NCI-H146 (cell line): ENCODE measurements around the gene MFAP4.
A peak's percentile ranks its signal among the peaks of the same experiment; 100 is the strongest.

ENCODE experiments used
- DNase-seq: peaks from one replicate; lab custom pipeline; 2025; lab: John Stamatoyannopoulos, UW

The MFAP4 gene

DNA sequence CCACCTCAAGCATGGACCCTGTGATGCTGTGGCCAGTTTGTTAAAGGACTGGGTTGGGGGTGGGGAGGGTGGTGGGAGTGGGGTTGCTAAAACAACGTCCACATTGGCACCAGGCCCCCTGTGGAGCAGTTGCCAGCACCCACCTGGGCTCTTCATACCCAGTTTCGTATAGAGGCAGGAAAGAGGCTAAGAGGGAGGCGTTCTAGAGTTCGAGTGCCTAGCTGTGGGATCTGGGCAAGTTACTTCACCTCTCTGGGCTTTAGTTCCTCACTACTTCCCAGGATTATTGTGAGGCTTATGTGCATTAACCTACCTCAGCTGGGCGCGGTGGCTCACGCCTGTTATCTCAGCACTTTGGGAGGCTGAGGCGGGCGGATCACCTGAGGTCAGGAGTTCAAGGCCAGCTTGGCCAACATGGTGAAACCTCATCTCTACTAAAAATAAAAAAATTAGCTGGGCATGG, 1.4 kb downstream of the MFAP4 start:
- DNase-seq: no peak

DNA sequence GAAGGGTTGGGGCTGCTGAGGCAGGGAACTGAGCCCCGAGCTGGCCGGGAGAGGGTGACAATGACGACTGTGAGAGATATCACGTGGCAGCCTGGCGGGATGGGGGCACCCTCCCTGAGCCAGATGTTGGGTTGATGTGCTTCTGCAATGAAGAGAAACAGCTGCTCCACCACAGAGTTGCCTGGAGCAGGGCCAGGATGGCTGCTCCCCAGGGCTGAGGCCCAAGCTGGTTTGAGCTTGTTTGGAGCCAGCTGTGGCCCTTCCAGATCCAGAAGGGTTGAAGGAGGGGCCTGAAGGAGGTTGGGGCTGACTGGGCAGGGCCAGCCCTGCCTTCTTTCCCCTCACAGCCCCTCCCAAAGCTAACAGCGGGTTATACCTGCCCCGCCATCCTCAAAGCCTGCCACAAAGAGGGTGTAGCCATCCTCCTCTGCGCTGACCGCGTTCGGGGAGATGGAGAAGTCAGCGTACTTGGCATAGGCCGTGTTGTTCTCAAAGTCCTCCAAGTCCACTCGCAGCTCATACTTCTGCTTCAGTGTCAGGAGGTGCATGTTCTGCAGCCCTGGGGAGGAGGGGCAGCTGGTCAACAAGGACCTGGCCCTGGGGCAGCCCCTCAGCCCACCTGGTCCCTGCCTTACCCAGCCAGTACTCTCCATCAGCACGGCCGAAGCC, 2.1 kb downstream of the MFAP4 start:
- DNase-seq: no peak

- no peak for DNase-seq
Measured at GRCh38 chr17:19383681-19384470, 3.1 kb downstream of the MFAP4 start.

DNA sequence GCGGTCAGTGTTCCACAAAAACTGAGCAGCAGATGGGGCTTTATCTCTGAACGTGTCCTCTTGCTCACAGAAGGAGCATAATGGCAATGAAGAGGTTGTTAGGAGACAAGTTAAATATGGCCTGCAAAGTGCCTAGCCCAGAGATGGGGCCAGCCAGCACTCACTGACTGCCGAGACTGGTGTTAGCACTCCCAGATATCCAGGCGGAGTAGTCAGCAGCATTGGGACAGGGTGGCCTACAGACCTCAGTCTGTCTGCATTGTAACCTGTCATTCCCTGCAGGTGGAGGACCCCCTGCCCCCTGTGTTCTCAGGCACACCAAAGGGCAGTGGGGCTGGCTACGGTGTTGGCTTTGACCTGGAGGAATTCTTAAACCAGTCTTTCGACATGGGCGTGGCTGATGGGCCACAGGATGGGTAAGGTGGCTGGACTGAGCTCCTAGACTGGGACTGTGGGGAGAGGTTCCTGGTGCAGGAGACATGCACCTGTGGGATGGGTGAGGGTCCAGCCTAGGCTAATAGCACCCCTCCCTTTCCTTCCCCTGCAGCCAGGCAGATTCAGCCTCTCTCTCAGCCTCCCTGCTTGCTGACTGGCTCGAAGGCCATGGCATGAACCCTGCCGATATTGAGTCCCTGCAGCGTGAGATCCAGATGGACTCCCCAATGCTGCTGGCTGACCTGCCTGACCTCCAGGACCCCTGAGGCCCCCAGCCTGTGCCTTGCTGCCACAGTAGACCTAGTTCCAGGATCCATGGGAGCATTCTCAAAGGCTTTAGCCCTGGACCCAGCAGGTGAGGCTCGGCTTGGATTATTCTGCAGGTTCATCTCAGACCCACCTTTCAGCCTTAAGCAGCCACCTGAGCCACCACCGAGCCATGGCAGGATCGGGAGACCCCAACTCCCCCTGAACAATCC, 4.2 kb downstream of the MFAP4 start:
- DNase-seq: no peak

DNA sequence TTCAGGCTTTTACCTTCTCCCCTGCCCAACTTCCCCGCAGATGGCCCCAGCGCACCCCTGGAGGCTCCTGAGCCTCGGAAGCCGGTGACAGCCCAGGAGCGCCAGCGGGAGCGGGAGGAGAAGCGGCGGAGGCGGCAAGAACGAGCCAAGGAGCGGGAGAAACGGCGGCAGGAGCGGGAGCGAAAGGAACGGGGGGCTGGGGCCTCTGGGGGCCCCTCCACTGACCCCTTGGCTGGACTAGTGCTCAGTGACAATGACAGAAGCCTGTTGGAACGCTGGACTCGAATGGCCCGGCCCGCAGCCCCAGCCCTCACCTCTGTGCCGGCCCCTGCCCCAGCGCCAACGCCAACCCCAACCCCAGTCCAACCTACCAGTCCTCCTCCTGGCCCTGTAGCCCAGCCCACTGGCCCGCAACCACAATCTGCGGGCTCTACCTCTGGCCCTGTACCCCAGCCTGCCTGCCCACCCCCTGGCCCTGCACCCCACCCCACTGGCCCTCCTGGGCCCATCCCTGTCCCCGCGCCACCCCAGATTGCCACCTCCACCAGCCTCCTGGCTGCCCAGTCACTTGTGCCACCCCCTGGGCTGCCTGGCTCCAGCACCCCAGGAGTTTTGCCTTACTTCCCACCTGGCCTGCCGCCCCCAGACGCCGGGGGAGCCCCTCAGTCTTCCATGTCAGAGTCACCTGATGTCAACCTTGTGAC, 5.1 kb downstream of the MFAP4 start:
- no peak for DNase-seq

GRCh38 chr17:19381361-19381740, 5.6 kb downstream of the MFAP4 start:
- DNase-seq: no peak

DNA sequence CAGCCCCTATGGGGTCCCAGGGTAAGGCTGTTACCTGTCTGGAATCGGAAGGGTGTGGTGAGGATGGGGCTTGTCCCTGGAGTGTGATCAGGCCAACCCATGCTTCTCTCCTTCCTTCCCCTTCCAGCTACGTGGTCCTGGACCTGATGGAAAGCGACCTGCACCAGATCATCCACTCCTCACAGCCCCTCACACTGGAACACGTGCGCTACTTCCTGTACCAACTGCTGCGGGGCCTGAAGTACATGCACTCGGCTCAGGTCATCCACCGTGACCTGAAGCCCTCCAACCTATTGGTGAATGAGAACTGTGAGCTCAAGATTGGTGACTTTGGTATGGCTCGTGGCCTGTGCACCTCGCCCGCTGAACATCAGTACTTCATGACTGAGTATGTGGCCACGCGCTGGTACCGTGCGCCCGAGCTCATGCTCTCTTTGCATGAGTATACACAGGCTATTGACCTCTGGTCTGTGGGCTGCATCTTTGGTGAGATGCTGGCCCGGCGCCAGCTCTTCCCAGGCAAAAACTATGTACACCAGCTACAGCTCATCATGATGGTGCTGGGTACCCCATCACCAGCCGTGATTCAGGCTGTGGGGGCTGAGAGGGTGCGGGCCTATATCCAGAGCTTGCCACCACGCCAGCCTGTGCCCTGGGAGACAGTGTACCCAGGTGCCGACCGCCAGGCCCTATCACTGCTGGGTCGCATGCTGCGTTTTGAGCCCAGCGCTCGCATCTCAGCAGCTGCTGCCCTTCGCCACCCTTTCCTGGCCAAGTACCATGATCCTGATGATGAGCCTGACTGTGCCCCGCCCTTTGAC, 6.3 kb downstream of the MFAP4 start:
- no peak for DNase-seq

GRCh38 chr17:19379361-19380065, 7.5 kb downstream of the MFAP4 start:
- no peak for DNase-seq

- no peak for DNase-seq
Measured at GRCh38 chr17:19378416-19379360, 8.3 kb downstream of the MFAP4 start, which contains the start of gene MAPK7. MAPK7 (plus strand) TSS chr17:19378498; CDS start chr17:19378901, 403 bp downstream.

DNA sequence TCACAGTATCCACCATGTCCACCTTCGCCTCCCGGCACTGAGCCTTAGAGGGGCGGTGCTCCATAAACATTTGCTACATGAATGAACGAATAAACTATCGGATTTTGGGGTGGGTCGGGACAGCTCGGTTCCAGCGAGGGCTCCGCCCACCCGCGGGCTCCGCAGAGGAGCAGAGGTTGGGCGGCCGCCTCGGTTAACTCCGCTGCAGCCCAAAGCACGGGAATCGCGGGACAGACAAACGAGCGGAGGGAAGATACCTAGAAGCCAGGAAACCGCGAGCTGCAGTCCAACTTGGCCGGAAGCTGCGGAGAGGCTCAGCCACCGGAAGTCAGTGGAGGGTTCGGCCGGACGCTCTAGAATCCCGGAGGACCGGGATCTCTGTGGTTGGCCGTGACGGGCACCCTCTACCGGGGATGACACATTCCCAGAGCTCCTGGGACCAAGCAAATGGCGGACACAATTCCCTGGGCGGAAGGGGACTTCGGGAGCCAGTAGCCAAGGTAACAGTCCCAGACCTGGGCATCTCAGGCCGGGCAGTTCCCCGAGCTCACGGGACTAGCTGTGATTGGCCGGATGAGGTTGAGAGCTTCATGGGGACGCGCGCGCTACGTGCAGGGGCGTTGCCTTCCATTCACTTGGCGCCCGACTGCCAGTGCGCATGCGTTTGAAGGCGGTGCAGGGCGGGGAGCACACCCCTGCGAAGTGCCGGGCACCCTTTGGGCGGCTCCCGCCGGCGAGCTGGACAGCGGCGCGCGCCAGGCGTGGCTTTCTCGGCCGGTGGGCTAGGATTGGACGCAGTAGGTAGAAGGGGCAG, 9.2 kb downstream of the MFAP4 start:
- peak; percentile 98 for DNase-seq

GRCh38 chr17:19376811-19377210, 10.2 kb downstream of the MFAP4 start:
- DNase-seq: peak; percentile 49

GRCh38 chr17:19375732-19376131, 11.3 kb downstream of the MFAP4 start:
- DNase-seq: no peak

- DNase-seq: no peak
Measured at GRCh38 chr17:19374136-19374535, 12.9 kb downstream of the MFAP4 start.

- no peak for DNase-seq
Measured at GRCh38 chr17:19372866-19373504, 14.0 kb downstream of the MFAP4 start.

GRCh38 chr17:19372439-19372838, 14.6 kb downstream of the MFAP4 start:
- DNase-seq: no peak

DNA sequence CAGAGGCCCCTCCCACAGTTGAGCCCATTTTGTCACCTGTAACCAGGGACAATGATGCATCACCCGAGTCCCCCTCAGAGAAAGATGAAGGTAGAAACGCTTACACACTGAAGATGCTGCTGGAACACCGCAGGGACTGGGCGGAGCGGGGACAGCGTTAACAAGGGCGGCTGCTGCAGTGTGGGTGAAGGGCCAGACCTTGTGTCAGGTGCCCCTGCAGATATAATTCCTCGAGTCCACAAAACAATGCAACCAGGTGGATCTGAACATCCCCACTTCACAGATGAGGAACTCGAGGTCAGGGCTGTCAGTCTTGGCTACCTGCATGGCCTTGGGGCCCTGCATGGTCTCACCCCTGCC, 15.0 kb downstream of the MFAP4 start:
- no peak for DNase-seq

DNA sequence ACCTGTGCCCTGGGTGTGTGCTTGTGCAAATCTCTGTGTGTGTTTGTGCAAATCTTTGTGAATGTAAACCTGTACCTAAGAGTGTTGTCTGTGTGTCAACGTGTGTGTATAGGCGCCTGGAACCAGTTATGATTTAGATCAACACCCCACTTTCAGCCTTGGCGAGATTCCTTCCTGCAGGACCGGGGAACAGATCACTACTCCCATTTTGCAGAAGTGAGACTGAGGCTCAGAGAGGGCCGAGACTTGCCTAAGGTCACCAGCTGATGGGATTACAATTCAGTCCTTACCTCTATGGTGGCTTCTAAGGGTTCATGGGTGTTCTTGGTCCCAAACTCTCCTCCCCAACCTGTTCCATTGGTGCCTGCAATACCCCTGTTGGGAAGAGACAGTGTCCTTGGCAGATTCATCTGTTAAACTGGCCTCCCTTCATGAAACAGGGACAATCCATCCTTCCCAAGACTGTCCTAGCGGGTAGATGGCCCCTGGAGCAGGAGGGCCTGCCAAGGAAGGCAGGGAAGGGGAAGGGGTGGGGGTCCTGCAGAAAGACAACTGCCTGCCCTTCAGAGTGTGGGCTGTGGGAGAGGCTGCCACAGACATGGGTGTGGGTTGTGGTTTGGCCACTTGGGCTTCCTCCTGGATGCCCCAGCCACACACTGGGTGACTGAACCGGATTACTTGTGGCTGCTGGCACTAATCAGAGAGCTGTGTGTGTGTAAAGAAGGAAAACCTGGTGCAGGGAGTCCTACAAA, 15.6 kb downstream of the MFAP4 start:
- DNase-seq: no peak
